Hepatocyte (in vitro differentiated cells): ENCODE results near the gene CCNQ.

ENCODE experiments used
- CTCF ChIP-seq: fragments of 200-600 bp; sonication (generic); IDR thresholded peaks from 2 replicates; pipeline ENCODE4 v1.5.1; 2016; ENCODE audit warnings: antibody characterized with exemption, mild to moderate bottlenecking; ENCODE audit not compliant: poor library complexity
- EZH2 ChIP-seq: fragments of 200-600 bp; sonication (generic); IDR thresholded peaks from 2 replicates; pipeline ENCODE4 v1.6.1; 2016; ENCODE audit warnings: antibody characterized with exemption, mild to moderate bottlenecking, borderline replicate concordance

GRCh38 chrX:153562546-153562945 lies 36.4 kb downstream of the CCNQ start:
- TF ChIP-seq CTCF (no peak), EZH2 (no peak)
